HG03280 (cell line): ENCODE data around the gene ZFPM1.

Source experiments
- ATAC-seq: cut with Tn5 transposase; IDR thresholded peaks from one replicate; pipeline ENCODE4 v1.9.1; 2021; ENCODE audit warnings: mild to moderate bottlenecking, moderate library complexity; ENCODE audit not compliant: unreplicated experiment

Gene ZFPM1

GRCh38 chr16:88536510-88536909 lies 83.4 kb downstream of the ZFPM1 start:
- ATAC-seq, result no peak

GRCh38 chr16:88536971-88537751 lies 84.1 kb downstream of the ZFPM1 start:
- no peak for ATAC-seq

- ATAC-seq, result no peak
Observed at GRCh38 chr16:88537859-88538258, 84.8 kb downstream of the ZFPM1 start.

- no peak for ATAC-seq
Observed at GRCh38 chr16:88538366-88539060, 85.4 kb downstream of the ZFPM1 start.

- ATAC-seq, result no peak
Observed at GRCh38 chr16:88539261-88539651, 86.2 kb downstream of the ZFPM1 start.

- no peak for ATAC-seq
Observed at GRCh38 chr16:88539652-88540345, 86.7 kb downstream of the ZFPM1 start.

GRCh38 chr16:88540346-88540977 lies 87.4 kb downstream of the ZFPM1 start:
- ATAC-seq, result no peak

- no peak for ATAC-seq
Observed at GRCh38 chr16:88541831-88542616, 88.9 kb downstream of the ZFPM1 start.

GRCh38 chr16:88543230-88543813 lies 90.2 kb downstream of the ZFPM1 start:
- ATAC-seq, result no peak

- no peak for ATAC-seq
Observed at GRCh38 chr16:88545781-88546180, 92.7 kb downstream of the ZFPM1 start.

GRCh38 chr16:88548131-88548874 lies 95.2 kb downstream of the ZFPM1 start:
- ATAC-seq, result no peak

GRCh38 chr16:88548985-88549384 lies 95.9 kb downstream of the ZFPM1 start:
- ATAC-seq, result no peak

GRCh38 chr16:88549671-88550245 lies 96.7 kb downstream of the ZFPM1 start:
- no peak for ATAC-seq

- no peak for ATAC-seq
Observed at GRCh38 chr16:88550246-88550661, 97.2 kb downstream of the ZFPM1 start.

- no peak for ATAC-seq
Observed at GRCh38 chr16:88552166-88552565, 99.1 kb downstream of the ZFPM1 start.

GRCh38 chr16:88552815-88553214 lies 99.7 kb downstream of the ZFPM1 start:
- no peak for ATAC-seq

GRCh38 chr16:88553739-88554138 lies 100.7 kb downstream of the ZFPM1 start:
- no peak for ATAC-seq

- no peak for ATAC-seq
Observed at GRCh38 chr16:88554711-88555264, 101.7 kb downstream of the ZFPM1 start.
